ENCODE data around the gene RPAIN.

Gene RPAIN

GRCh38 chr17:5472511-5472910 is 52.5 kb downstream of the RPAIN start:
- Histone ChIP-seq H3K36me3 (ENCODE audit: control insufficient read depth, insufficient read depth, low read length) (peaks cover 7% of the 10 kb centered on the region), H3K9ac (ENCODE audit: low read length) (no peak overlapping the region), H3K27ac (ENCODE audit: low read depth, low read length) (no peak overlapping the region), H3K4me1 (ENCODE audit: control insufficient read depth, insufficient read depth, low read length) (peaks cover 4% of the 10 kb centered on the region), H3K27me3 (ENCODE audit: control insufficient read depth, insufficient read depth, low read length) (no peaks in the 10 kb centered on the region), H3K4me3 (ENCODE audit: low read length) (no peak overlapping the region)

- no peaks in the 10 kb centered on the region for H3K4me1 ChIP-seq (ENCODE audit: control insufficient read depth, insufficient read depth, low read length)
- H3K4me3 ChIP-seq (ENCODE audit: low read length) = no peak overlapping the region
- peaks cover 13% of the 10 kb centered on the region for H3K36me3 ChIP-seq (ENCODE audit: control insufficient read depth, insufficient read depth, low read length)
- H3K27ac ChIP-seq (ENCODE audit: low read depth, low read length) = no peak overlapping the region
- H3K9ac ChIP-seq (ENCODE audit: low read length) = no peak overlapping the region
- no peaks in the 10 kb centered on the region for H3K27me3 ChIP-seq (ENCODE audit: control insufficient read depth, insufficient read depth, low read length)
These were observed 53.9 kb downstream of the RPAIN start for GRCh38 chr17:5473906-5474305.

- H3K4me3 ChIP-seq (ENCODE audit: low read length) = no peak overlapping the region
- H3K27me3 ChIP-seq (ENCODE audit: control insufficient read depth, insufficient read depth, low read length) = no peaks in the 10 kb centered on the region
- H3K27ac ChIP-seq (ENCODE audit: low read depth, low read length) = no peak overlapping the region
- no peaks in the 10 kb centered on the region for H3K4me1 ChIP-seq (ENCODE audit: control insufficient read depth, insufficient read depth, low read length)
- peaks cover 33% of the 10 kb centered on the region for H3K36me3 ChIP-seq (ENCODE audit: control insufficient read depth, insufficient read depth, low read length)
- no peak overlapping the region for H3K9ac ChIP-seq (ENCODE audit: low read length)
These were observed 59.0 kb downstream of the RPAIN start for GRCh38 chr17:5478992-5479391.

GRCh38 chr17:5480962-5481361 is 61.0 kb downstream of the RPAIN start:
- Histone ChIP-seq H3K4me1 (ENCODE audit: control insufficient read depth, insufficient read depth, low read length) (peaks cover 8% of the 10 kb centered on the region), H3K4me3 (ENCODE audit: low read length) (no peak overlapping the region), H3K27ac (ENCODE audit: low read depth, low read length) (no peak overlapping the region), H3K9ac (ENCODE audit: low read length) (no peak overlapping the region), H3K27me3 (ENCODE audit: control insufficient read depth, insufficient read depth, low read length) (no peaks in the 10 kb centered on the region), H3K36me3 (ENCODE audit: control insufficient read depth, insufficient read depth, low read length) (peaks cover 34% of the 10 kb centered on the region)

GRCh38 chr17:5481451-5481850 is 61.5 kb downstream of the RPAIN start:
- Histone ChIP-seq H3K27ac (ENCODE audit: low read depth, low read length) (no peak overlapping the region), H3K36me3 (ENCODE audit: control insufficient read depth, insufficient read depth, low read length) (peaks cover 34% of the 10 kb centered on the region), H3K4me3 (ENCODE audit: low read length) (no peak overlapping the region), H3K4me1 (ENCODE audit: control insufficient read depth, insufficient read depth, low read length) (peaks cover 8% of the 10 kb centered on the region), H3K9ac (ENCODE audit: low read length) (no peak overlapping the region), H3K27me3 (ENCODE audit: control insufficient read depth, insufficient read depth, low read length) (no peaks in the 10 kb centered on the region)
